Measurements from ENCODE around the gene APPL1.

APPL1 gene, protein sequence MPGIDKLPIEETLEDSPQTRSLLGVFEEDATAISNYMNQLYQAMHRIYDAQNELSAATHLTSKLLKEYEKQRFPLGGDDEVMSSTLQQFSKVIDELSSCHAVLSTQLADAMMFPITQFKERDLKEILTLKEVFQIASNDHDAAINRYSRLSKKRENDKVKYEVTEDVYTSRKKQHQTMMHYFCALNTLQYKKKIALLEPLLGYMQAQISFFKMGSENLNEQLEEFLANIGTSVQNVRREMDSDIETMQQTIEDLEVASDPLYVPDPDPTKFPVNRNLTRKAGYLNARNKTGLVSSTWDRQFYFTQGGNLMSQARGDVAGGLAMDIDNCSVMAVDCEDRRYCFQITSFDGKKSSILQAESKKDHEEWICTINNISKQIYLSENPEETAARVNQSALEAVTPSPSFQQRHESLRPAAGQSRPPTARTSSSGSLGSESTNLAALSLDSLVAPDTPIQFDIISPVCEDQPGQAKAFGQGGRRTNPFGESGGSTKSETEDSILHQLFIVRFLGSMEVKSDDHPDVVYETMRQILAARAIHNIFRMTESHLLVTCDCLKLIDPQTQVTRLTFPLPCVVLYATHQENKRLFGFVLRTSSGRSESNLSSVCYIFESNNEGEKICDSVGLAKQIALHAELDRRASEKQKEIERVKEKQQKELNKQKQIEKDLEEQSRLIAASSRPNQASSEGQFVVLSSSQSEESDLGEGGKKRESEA

GRCh38 chr3:57227204-57227929 lies at the start of gene APPL1:
Gene APPL1 (plus strand): TSS chr3:57227729. CDS start chr3:57227884, 155 bp downstream.
- Histone ChIP-seq H3K4me3 (ENCODE audit: low read depth in 1 of 2, low read length in 2 of 2) (peak within 1 kb of the TSS; percentile 77 to 94), H3K27ac (ENCODE audit: low read length) (peak within 1 kb of the TSS; percentile 76), H3K36me3 (ENCODE audit: control insufficient read depth in 1 of 2, insufficient read depth in 2 of 2, low read length in 2 of 2) (no peaks in the 10 kb centered on the region), H3K4me1 (ENCODE audit: control insufficient read depth in 1 of 2, insufficient read depth in 2 of 2, low read length in 2 of 2) (peaks cover 0 to 31% of the 10 kb centered on the region in 2 donors), H3K9me3 (ENCODE audit: control insufficient read depth in 1 of 2, low read length in 2 of 2) (no peaks in the 10 kb centered on the region), H3K27me3 (ENCODE audit: low read depth, low read length) (no peaks in the 10 kb centered on the region)

- Histone ChIP-seq H3K27ac (ENCODE audit: low read length) (no peak overlapping the region), H3K27me3 (ENCODE audit: low read depth, low read length) (no peaks in the 10 kb centered on the region), H3K4me1 (ENCODE audit: control insufficient read depth in 1 of 2, insufficient read depth in 2 of 2, low read length in 2 of 2) (no peaks in the 10 kb centered on the region), H3K4me3 (ENCODE audit: low read depth in 1 of 2, low read length in 2 of 2) (no peak overlapping the region), H3K36me3 (ENCODE audit: control insufficient read depth in 1 of 2, insufficient read depth in 2 of 2, low read length in 2 of 2) (no peaks in the 10 kb centered on the region), H3K9me3 (ENCODE audit: control insufficient read depth in 1 of 2, low read length in 2 of 2) (no peaks in the 10 kb centered on the region)
Observed at GRCh38 chr3:57179580-57180410, 47.7 kb upstream of the APPL1 start.

GRCh38 chr3:57184526-57184925 lies 43.0 kb upstream of the APPL1 start:
- Histone ChIP-seq H3K4me1 (ENCODE audit: control insufficient read depth in 1 of 2, insufficient read depth in 2 of 2, low read length in 2 of 2) (no peaks in the 10 kb centered on the region), H3K36me3 (ENCODE audit: control insufficient read depth in 1 of 2, insufficient read depth in 2 of 2, low read length in 2 of 2) (no peaks in the 10 kb centered on the region), H3K9me3 (ENCODE audit: control insufficient read depth in 1 of 2, low read length in 2 of 2) (no peaks in the 10 kb centered on the region), H3K27me3 (ENCODE audit: low read depth, low read length) (no peaks in the 10 kb centered on the region), H3K27ac (ENCODE audit: low read length) (no peak overlapping the region), H3K4me3 (ENCODE audit: low read depth in 1 of 2, low read length in 2 of 2) (no peak overlapping the region)

DNA sequence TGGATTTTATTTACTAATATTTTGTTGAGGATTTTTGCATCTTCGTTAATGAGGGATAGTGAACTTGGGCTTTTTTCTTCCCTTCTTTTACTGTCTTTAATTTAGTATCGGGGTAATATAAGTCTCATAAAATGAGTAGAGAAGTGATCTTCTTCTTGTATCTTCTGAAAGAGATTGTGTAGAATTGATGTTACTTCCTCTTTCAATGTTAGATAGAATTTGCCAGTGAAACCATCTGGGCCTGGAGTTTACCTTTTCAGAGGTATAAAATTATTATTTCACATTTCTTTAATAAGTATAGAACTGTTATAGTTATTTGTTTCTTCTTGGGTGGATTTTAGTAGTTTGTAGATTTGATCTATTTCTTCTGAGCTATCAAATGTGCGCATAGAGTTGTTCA lies 35.5 kb upstream of the APPL1 start:
- Histone ChIP-seq H3K4me3 (ENCODE audit: low read depth in 1 of 2, low read length in 2 of 2) (no peak overlapping the region), H3K27me3 (ENCODE audit: low read depth, low read length) (no peaks in the 10 kb centered on the region), H3K4me1 (ENCODE audit: control insufficient read depth in 1 of 2, insufficient read depth in 2 of 2, low read length in 2 of 2) (no peaks in the 10 kb centered on the region), H3K36me3 (ENCODE audit: control insufficient read depth in 1 of 2, insufficient read depth in 2 of 2, low read length in 2 of 2) (no peaks in the 10 kb centered on the region), H3K9me3 (ENCODE audit: control insufficient read depth in 1 of 2, low read length in 2 of 2) (no peaks in the 10 kb centered on the region), H3K27ac (ENCODE audit: low read length) (no peak overlapping the region)

- H3K4me1 ChIP-seq (ENCODE audit: control insufficient read depth in 1 of 2, insufficient read depth in 2 of 2, low read length in 2 of 2), result no peaks in the 10 kb centered on the region
- no peak overlapping the region for H3K27ac ChIP-seq (ENCODE audit: low read length)
- H3K36me3 ChIP-seq (ENCODE audit: control insufficient read depth in 1 of 2, insufficient read depth in 2 of 2, low read length in 2 of 2), result no peaks in the 10 kb centered on the region
Observed at GRCh38 chr3:57194641-57195040, 32.9 kb upstream of the APPL1 start.

DNA sequence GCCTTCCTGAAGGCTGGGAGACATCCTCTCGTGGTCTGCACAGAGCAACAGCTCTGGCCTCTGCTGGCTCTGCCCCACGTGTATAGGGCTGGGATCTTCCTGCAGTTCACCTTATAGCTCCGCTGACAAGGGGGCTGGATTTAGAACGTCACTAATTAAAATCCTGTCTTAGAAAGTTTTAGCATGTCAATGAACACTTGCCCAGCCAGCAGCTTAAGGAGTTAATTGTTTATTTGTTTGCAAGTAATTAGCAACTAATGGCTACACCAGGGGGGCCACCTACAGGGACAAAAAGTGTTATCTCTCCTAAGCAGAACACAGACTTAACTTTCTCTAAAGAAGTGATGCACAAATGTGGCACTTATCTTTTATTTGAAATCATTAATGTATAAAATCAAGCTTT lies 27.6 kb upstream of the APPL1 start, which contains the start of gene HESX1:
HESX1 (minus strand) TSS at position 84 of the 403 bp plus-strand sequence; CDS start at position 24, 60 bp downstream.
- H3K36me3 ChIP-seq (ENCODE audit: control insufficient read depth in 1 of 2, insufficient read depth in 2 of 2, low read length in 2 of 2), result no peaks in the 10 kb centered on the region
- H3K4me3 ChIP-seq (ENCODE audit: low read depth in 1 of 2, low read length in 2 of 2), result no peak within 1 kb of the TSS
- H3K27ac ChIP-seq (ENCODE audit: low read length), result no peak within 1 kb of the TSS
- H3K4me1 ChIP-seq (ENCODE audit: control insufficient read depth in 1 of 2, insufficient read depth in 2 of 2, low read length in 2 of 2), result no peaks in the 10 kb centered on the region
- H3K9me3 ChIP-seq (ENCODE audit: control insufficient read depth in 1 of 2, low read length in 2 of 2), result no peaks in the 10 kb centered on the region
- no peaks in the 10 kb centered on the region for H3K27me3 ChIP-seq (ENCODE audit: low read depth, low read length)

More at GRCh38 chr3:57194641-57195040, 32.9 kb upstream of the APPL1 start:
- H3K4me3 ChIP-seq (ENCODE audit: low read depth in 1 of 2, low read length in 2 of 2), result no peak overlapping the region
- H3K9me3 ChIP-seq (ENCODE audit: control insufficient read depth in 1 of 2, low read length in 2 of 2), result no peaks in the 10 kb centered on the region
- no peaks in the 10 kb centered on the region for H3K27me3 ChIP-seq (ENCODE audit: low read depth, low read length)

DNA sequence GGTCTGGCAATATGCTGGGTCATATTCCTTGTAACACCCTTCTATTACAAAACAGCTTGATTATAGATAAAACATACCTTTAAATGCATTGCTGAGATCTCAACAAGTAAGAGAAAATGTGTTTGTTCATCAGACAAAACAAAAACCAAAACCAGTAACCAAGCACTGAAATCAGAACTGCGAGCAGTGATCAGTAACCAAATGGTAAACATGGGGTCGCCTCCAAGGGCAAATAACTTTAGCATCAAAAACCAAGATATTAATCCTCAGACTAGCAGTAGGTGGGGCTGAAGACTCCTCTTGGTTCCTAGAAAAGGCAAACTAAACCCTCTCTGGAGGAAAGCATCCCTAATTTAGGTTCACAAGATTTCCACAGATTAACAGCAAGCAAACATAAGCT lies 21.1 kb upstream of the APPL1 start:
- H3K4me3 ChIP-seq (ENCODE audit: low read depth in 1 of 2, low read length in 2 of 2), result no peak overlapping the region
- no peaks in the 10 kb centered on the region for H3K36me3 ChIP-seq (ENCODE audit: control insufficient read depth in 1 of 2, insufficient read depth in 2 of 2, low read length in 2 of 2)
- no peak overlapping the region for H3K27ac ChIP-seq (ENCODE audit: low read length)
- H3K9me3 ChIP-seq (ENCODE audit: control insufficient read depth in 1 of 2, low read length in 2 of 2), result no peaks in the 10 kb centered on the region
- H3K27me3 ChIP-seq (ENCODE audit: low read depth, low read length), result no peaks in the 10 kb centered on the region
- no peaks in the 10 kb centered on the region for H3K4me1 ChIP-seq (ENCODE audit: control insufficient read depth in 1 of 2, insufficient read depth in 2 of 2, low read length in 2 of 2)

GRCh38 chr3:57221883-57222282 lies 5.6 kb upstream of the APPL1 start:
- Histone ChIP-seq H3K27me3 (ENCODE audit: low read depth, low read length) (no peaks in the 10 kb centered on the region), H3K36me3 (ENCODE audit: control insufficient read depth in 1 of 2, insufficient read depth in 2 of 2, low read length in 2 of 2) (no peaks in the 10 kb centered on the region), H3K4me3 (ENCODE audit: low read depth in 1 of 2, low read length in 2 of 2) (no peak overlapping the region), H3K27ac (ENCODE audit: low read length) (no peak overlapping the region), H3K4me1 (ENCODE audit: control insufficient read depth in 1 of 2, insufficient read depth in 2 of 2, low read length in 2 of 2) (peaks cover 0 to 3% of the 10 kb centered on the region in 2 donors), H3K9me3 (ENCODE audit: control insufficient read depth in 1 of 2, low read length in 2 of 2) (no peaks in the 10 kb centered on the region)

- Histone ChIP-seq H3K4me1 (ENCODE audit: control insufficient read depth in 1 of 2, insufficient read depth in 2 of 2, low read length in 2 of 2) (peaks cover 0 to 16% of the 10 kb centered on the region in 2 donors), H3K27me3 (ENCODE audit: low read depth, low read length) (no peaks in the 10 kb centered on the region), H3K9me3 (ENCODE audit: control insufficient read depth in 1 of 2, low read length in 2 of 2) (no peaks in the 10 kb centered on the region), H3K27ac (ENCODE audit: low read length) (no peak overlapping the region), H3K36me3 (ENCODE audit: control insufficient read depth in 1 of 2, insufficient read depth in 2 of 2, low read length in 2 of 2) (no peaks in the 10 kb centered on the region), H3K4me3 (ENCODE audit: low read depth in 1 of 2, low read length in 2 of 2) (no peak overlapping the region)
Observed at GRCh38 chr3:57224856-57225255, 2.7 kb upstream of the APPL1 start.

DNA sequence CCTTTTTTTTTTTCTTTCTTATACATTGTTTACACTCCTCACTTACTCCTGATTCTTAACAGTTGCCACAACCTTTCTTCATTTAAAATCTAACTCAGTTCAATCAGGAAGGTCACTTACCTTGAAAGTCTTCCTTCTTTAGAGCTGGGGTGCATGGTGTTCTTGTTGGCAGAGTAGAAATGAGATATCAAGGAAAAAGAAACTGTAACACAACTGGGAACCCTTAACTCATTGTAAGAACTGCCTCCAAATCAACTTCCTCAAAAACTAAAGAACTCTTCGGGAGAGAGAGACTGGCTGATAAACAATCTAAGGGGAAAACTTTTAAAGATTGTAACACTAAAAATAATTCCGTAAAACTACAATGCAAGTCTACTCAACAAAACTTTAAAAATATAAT lies 1.4 kb upstream of the APPL1 start:
- peaks cover 0 to 23% of the 10 kb centered on the region in 2 donors for H3K4me1 ChIP-seq (ENCODE audit: control insufficient read depth in 1 of 2, insufficient read depth in 2 of 2, low read length in 2 of 2)
- H3K4me3 ChIP-seq (ENCODE audit: low read depth in 1 of 2, low read length in 2 of 2), result no peak overlapping the region
- H3K36me3 ChIP-seq (ENCODE audit: control insufficient read depth in 1 of 2, insufficient read depth in 2 of 2, low read length in 2 of 2), result no peaks in the 10 kb centered on the region
- H3K27ac ChIP-seq (ENCODE audit: low read length), result no peak overlapping the region
- H3K9me3 ChIP-seq (ENCODE audit: control insufficient read depth in 1 of 2, low read length in 2 of 2), result no peaks in the 10 kb centered on the region
- H3K27me3 ChIP-seq (ENCODE audit: low read depth, low read length), result no peaks in the 10 kb centered on the region
